HG03520 (cell line): Measurements from ENCODE around the gene CNOT8.

Experiments
- ATAC-seq: cut with Tn5 transposase; IDR thresholded peaks from one replicate; pipeline ENCODE4 v1.9.1; 2021; ENCODE audit warnings: mild to moderate bottlenecking, moderate library complexity; ENCODE audit not compliant: unreplicated experiment

Gene CNOT8

GRCh38 chr5:154916874-154917273, 58.4 kb downstream of the CNOT8 start:
- no peak for ATAC-seq

- no peak for ATAC-seq
Observed at GRCh38 chr5:154917757-154918156, 59.3 kb downstream of the CNOT8 start.

DNA sequence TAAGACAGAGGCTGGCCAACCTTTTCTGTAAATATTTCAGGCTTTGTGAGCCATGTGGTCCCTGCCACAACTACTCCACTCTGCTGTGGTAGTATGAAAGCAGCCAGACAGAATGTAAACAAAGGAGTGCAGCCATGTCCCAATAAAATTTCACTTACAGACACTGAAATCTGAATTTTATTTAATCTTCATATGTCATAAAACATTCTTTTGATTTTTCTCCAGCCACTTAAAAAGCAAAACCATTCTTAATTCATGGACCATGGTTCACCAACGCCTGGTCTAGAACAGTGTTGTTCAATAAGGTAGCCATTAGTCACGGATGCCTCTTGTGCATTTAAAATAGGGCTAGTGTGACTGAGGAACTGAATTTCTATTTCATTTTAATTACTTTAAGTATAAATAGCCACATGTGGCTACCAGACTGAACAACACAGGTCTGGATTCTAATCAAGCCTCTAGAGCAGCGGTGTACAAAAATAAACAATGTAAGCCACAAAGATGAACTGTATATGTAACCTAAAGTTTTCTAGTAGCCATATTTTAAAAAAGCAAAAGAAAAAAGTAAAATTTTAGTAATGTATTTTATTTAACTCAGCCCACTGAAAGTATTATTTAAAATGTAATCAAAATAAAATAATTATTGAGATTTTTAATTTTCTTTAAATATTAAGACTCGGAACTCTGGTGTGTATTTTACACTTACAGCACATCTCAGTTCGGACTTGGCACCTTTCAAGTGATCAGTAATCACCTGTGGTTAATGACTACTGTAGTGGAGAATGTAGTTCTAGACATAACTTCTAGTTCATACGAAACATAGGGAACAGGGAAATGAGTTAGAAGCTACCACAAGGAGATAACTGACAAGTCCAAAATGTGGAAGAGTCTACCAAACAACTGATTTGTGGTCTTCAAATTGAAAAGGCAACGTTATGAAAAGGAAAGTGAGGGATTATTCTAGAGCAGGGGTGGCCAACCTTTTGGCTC, 65.3 kb downstream of the CNOT8 start:
- ATAC-seq: no peak
